Esophagus squamous epithelium (tissue), 5 donors: ENCODE measurements around the gene PARL. TPM values are rescaled to one million over a fixed set of nuclear protein-coding genes. Genes with fewer than 3 reads are reported as not detected.

Source experiments
- DNase-seq: peaks from one replicate; lab custom pipeline; 2025; lab: John Stamatoyannopoulos, UW
- H3K27ac ChIP-seq, 4 donors: fragments of 200-600 bp; sonication (generic); one replicate each; pipeline ENCODE4 v1.5.1; 2016 to 2019; ENCODE audit warnings: mild to moderate bottlenecking in 1 of 4
- H3K27me3 ChIP-seq, 4 donors: fragments of 200-600 bp; sonication (generic); 1 replicate in 3 of 4; 2 replicates in 1 of 4; pipeline versions ENCODE4 v1.5.1 to v1.6.0; 2017 to 2021; ENCODE audit warnings: antibody characterized with exemption in 1 of 4
- H3K36me3 ChIP-seq, 3 donors: fragments of 200-600 bp; sonication (generic); one replicate each; pipeline ENCODE4 v1.5.1; 2016 to 2019
- H3K4me1 ChIP-seq, 3 donors: fragments of 200-600 bp; sonication (generic); one replicate each; pipeline ENCODE4 v1.5.1; 2017 to 2019
- H3K4me3 ChIP-seq, 4 donors: fragments of 200-600 bp; sonication (generic); 1 replicate in 3 of 4; 2 replicates in 1 of 4; pipeline ENCODE4 v1.5.1; 2016 to 2019; ENCODE audit warnings: mild to moderate bottlenecking in 2 of 4, moderate library complexity in 1 of 4
- H3K9me3 ChIP-seq, 3 donors: fragments of 200-600 bp; sonication (generic); one replicate each; pipeline ENCODE4 v1.5.1; 2016 to 2019
- CTCF ChIP-seq, 6 experiments: fragments of 450-650 bp in 4 of 6; fragments of 200-600 bp in 2 of 6; sonication (generic) in 2 of 6; IDR thresholded peaks; one replicate each; pipeline ENCODE4 v1.5.1; 2016 to 2019; ENCODE audit warnings: antibody characterized with exemption in 6 of 6, mild to moderate bottlenecking in 4 of 6, moderate library complexity in 4 of 6
- POLR2A ChIP-seq, 4 donors: fragments of 450-650 bp; IDR thresholded peaks; one replicate each; pipeline ENCODE4 v1.6.1; 2017; ENCODE audit warnings: antibody characterized with exemption in 4 of 4, mild to moderate bottlenecking in 4 of 4, moderate library complexity in 3 of 4
- WGBS, 2 donors: methylation state at CpG; one replicate each; pipeline ENCODE4 v1.1.5; 2018; 5-methylcytosine and 5-hydroxymethylcytosine counted together
- intact Hi-C: fragments of 100-400 bp; cut with DNase I; formaldehyde crosslinking; loops from one replicate; pipeline ENCODE4 v1.15.0; 2022
- small RNA-seq, 4 donors: library from RNA; depleted of rRNA; stranded (forward); fragments of <200 nt; gene quantifications; one replicate each; pipeline ENCODE3, GENCODE V24; 2016
- total RNA-seq, 4 donors: library from RNA; depleted of rRNA; stranded (reverse); fragments of >200 nt; gene quantifications; one replicate each; pipeline ENCODE4 v1.1.0, GENCODE V29; 2016
- donor health status: DM: yes; HTN: yes; CAD: no.

Gene PARL
- total RNA-seq, 4 donors from 2014 or later: 23.3 to 45.0 (median 39.7) TPM

GRCh38 chr3:183782576-183783276, 102.0 kb downstream of the PARL start:
- no peaks in the 10 kb centered on the region for H3K27me3 ChIP-seq
- H3K4me3 ChIP-seq: no peak overlapping the region
- DNase-seq: no peak
- H3K9me3 ChIP-seq: no peaks in the 10 kb centered on the region
- TF ChIP-seq CTCF (IDR thresholded peaks at IDR 0.05): no peak
- TF ChIP-seq POLR2A (IDR thresholded peaks at IDR 0.05): no peak
- H3K27ac ChIP-seq: no peak overlapping the region
- intact Hi-C loops: no loop called here
- no peaks in the 10 kb centered on the region for H3K4me1 ChIP-seq
- peaks cover 0 to 100% (median 11%) of the 10 kb centered on the region in 3 donors for H3K36me3 ChIP-seq
- 76 to 86% methylated on average over 7 of the region's 7 CpGs for WGBS, 2 donors

GRCh38 chr3:183781246-183781645, 103.4 kb downstream of the PARL start:
- 91 to 95% methylated on average over 6 of the region's 6 CpGs for WGBS, 2 donors
- H3K36me3 ChIP-seq: peaks cover 0 to 100% (median 14%) of the 10 kb centered on the region in 3 donors
- no peak for TF ChIP-seq CTCF (IDR thresholded peaks at IDR 0.05)
- TF ChIP-seq POLR2A (IDR thresholded peaks at IDR 0.05): no peak
- intact Hi-C loops: no loop called here
- H3K27ac ChIP-seq: no peak overlapping the region
- H3K9me3 ChIP-seq: no peaks in the 10 kb centered on the region
- H3K27me3 ChIP-seq: no peaks in the 10 kb centered on the region
- DNase-seq: no peak
- H3K4me1 ChIP-seq: no peaks in the 10 kb centered on the region
- no peak overlapping the region for H3K4me3 ChIP-seq

GRCh38 chr3:183779896-183780465, 104.7 kb downstream of the PARL start:
- Histone ChIP-seq H3K36me3 (peaks cover 0 to 100% (median 12%) of the 10 kb centered on the region in 3 donors), H3K9me3 (no peaks in the 10 kb centered on the region), H3K27ac (no peak overlapping the region), H3K27me3 (no peaks in the 10 kb centered on the region), H3K4me1 (no peaks in the 10 kb centered on the region), H3K4me3 (no peak overlapping the region)
- TF ChIP-seq POLR2A (IDR thresholded peaks at IDR 0.05): no peak
- no peak for TF ChIP-seq CTCF (IDR thresholded peaks at IDR 0.05)
- 85 to 88% methylated on average over 13 to 14 of the region's 14 CpGs for WGBS, 2 donors
- DNase-seq: no peak
- intact Hi-C loops: no loop called here

Small RNA genes lying within 50 kb of the gene (small RNA-seq; reads per million reads assigned to genes)
- gene MIR4448: 0 reads per million in 4 donors

Other genes starting within 250 kb of the PARL start
- gene KLHL24, start 249.3 kb downstream of the PARL start, total RNA-seq: 10 to 100 TPM; 10.2 to 92.1 (median 19.9) TPM
- 10 to 100 TPM; 10.1 to 23.7 (median 15.5) TPM for gene YEATS2, start 187.1 kb downstream of the PARL start, total RNA-seq
- gene MAP6D1, start 59.3 kb downstream of the PARL start, total RNA-seq: 1 to 10 TPM in 3 of 4 donors, not detected in 1; 2.0 to 5.1 (median 2.7) TPM
- 10 to 100 TPM; 34.3 to 50.2 (median 40.4) TPM for gene ABCC5, start 133.0 kb upstream of the PARL start, total RNA-seq
- not detected for gene HTR3D, start 146.9 kb upstream of the PARL start, total RNA-seq
- gene HTR3C, start 168.2 kb upstream of the PARL start, total RNA-seq: not detected
- gene HTR3E, start 212.2 kb upstream of the PARL start, total RNA-seq: not detected